ENCODE measurements around the gene GPAM. TPM values are rescaled to one million over a fixed set of nuclear protein-coding genes. Genes with fewer than 3 reads are reported as not detected.

GPAM gene
- polyA plus RNA-seq, 1 of the 3 experiments (the other 2 are of a cell fraction) = 2.1 TPM

DNA sequence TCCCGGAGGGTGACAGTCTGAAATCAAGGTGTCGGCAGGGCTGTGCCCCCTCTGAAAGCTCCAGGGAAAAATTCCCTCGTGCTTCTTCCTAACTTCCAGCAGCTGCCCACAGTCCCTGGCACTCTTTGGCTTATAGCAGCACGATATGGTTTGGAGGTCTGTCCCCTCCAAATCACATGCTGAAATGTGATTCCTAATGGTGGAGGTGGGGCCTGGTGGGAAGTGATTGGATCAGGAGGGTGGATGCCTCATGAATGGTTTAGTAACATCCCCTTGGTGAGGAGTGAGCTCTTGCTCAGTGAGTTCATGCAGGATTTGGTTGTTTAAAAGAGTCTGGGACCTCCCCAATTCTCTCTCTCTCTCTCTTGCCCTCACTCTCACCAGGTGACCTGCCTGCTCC, 51.1 kb downstream of the GPAM start:
- Histone ChIP-seq H4K20me1 (ENCODE audit: insufficient read depth) (no peaks in the 10 kb centered on the region), H3K4me1 (ENCODE audit: control insufficient read depth in 1 of 2, insufficient read depth in 2 of 2, low read depth in 1 of 2, low read length in 1 of 2) (peaks cover 0 to 14% of the 10 kb centered on the region in 2 experiments; a peak in 1 of 4 replicates), H2AFZ (ENCODE audit: low read depth) (no peak overlapping the region), H3K27me3 (ENCODE audit: insufficient read depth) (no peaks in the 10 kb centered on the region), H3K9me2 (no peaks in the 10 kb centered on the region), H3K4me3 (ENCODE audit: low read depth in 2 of 2, low read length in 1 of 2) (no peak overlapping the region), H3K4me2 (no peak overlapping the region), H3K79me2 (ENCODE audit: insufficient read depth) (no peaks in the 10 kb centered on the region), H3K36me3 (replicated peaks in 1 of 2; ENCODE audit: control insufficient read depth in 1 of 2, insufficient read depth in 2 of 2, low read length in 1 of 2) (no peaks in the 10 kb centered on the region), H3K27ac (ENCODE audit: low read depth in 2 of 2, low read length in 1 of 2) (no peak overlapping the region), H3F3A (replicated peaks; ENCODE audit: insufficient read depth) (no peaks in the 10 kb centered on the region), H3K9me3 (no peaks in the 10 kb centered on the region), H3K9ac (no peak overlapping the region)
- TF ChIP-seq JUND (IDR thresholded peaks at IDR 0.05) (no peak), NFIC (IDR thresholded peaks at IDR 0.05; ENCODE audit: borderline replicate concordance) (no peak), GABPA (IDR thresholded peaks at IDR 0.05; ENCODE audit: low read depth) (no peak), RFX5 (IDR thresholded peaks at IDR 0.05; ENCODE audit: low read length) (no peak), GATA2 (CRISPR knock-in tag; IDR thresholded peaks at IDR 0.05) (no peak)
- TF ChIP-seq, protein P1, sequence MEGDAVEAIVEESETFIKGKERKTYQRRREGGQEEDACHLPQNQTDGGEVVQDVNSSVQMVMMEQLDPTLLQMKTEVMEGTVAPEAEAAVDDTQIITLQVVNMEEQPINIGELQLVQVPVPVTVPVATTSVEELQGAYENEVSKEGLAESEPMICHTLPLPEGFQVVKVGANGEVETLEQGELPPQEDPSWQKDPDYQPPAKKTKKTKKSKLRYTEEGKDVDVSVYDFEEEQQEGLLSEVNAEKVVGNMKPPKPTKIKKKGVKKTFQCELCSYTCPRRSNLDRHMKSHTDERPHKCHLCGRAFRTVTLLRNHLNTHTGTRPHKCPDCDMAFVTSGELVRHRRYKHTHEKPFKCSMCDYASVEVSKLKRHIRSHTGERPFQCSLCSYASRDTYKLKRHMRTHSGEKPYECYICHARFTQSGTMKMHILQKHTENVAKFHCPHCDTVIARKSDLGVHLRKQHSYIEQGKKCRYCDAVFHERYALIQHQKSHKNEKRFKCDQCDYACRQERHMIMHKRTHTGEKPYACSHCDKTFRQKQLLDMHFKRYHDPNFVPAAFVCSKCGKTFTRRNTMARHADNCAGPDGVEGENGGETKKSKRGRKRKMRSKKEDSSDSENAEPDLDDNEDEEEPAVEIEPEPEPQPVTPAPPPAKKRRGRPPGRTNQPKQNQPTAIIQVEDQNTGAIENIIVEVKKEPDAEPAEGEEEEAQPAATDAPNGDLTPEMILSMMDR (IDR thresholded peaks at IDR 0.05) = no peak
- CTCF ChIA-PET = interaction anchor here (0.6 to 1.5 kb wide), 3 partner anchors 8 to 706 kb away, joined by 3 to 5 read pairs (median 3); no protein-coding TSS in a partner anchor
- POLR2A ChIA-PET = no interaction called here
- DNase-seq = no peak
- 17% methylated on average over 1 of the region's 4 CpGs for WGBS (ENCODE audit: low lambda C conversion rate)

DNA sequence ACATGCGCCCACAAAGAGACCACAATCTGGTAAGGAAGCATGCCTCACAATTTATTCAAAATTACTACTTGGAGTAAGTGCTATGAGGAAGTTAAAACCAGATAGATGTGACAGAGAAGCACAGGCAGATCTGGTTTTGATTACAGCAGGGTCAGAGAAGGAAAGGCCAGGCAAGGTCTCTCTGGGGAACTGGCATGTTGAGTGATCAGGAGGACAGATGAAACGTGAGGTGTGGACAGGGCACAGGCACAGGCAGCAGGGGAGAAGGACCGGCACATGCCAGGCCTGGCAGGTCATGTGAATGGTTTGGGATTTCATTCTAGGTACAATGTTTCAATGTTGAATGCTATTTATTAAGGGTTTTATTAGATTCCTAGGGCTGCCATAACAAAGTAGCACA, 51.6 kb downstream of the GPAM start:
- Histone ChIP-seq H2AFZ (ENCODE audit: low read depth) (no peak overlapping the region), H3K9ac (no peak overlapping the region), H3K9me3 (no peaks in the 10 kb centered on the region), H3K4me1 (ENCODE audit: control insufficient read depth in 1 of 2, insufficient read depth in 2 of 2, low read depth in 1 of 2, low read length in 1 of 2) (peaks cover 0 to 15% of the 10 kb centered on the region in 2 experiments; a peak in 1 of 4 replicates), H3K79me2 (ENCODE audit: insufficient read depth) (no peaks in the 10 kb centered on the region), H3K27ac (ENCODE audit: low read depth in 2 of 2, low read length in 1 of 2) (no peak overlapping the region), H4K20me1 (ENCODE audit: insufficient read depth) (no peaks in the 10 kb centered on the region), H3K27me3 (ENCODE audit: insufficient read depth) (no peaks in the 10 kb centered on the region), H3K4me2 (no peak overlapping the region), H3K9me2 (no peaks in the 10 kb centered on the region), H3K4me3 (ENCODE audit: low read depth in 2 of 2, low read length in 1 of 2) (no peak overlapping the region), H3K36me3 (replicated peaks in 1 of 2; ENCODE audit: control insufficient read depth in 1 of 2, insufficient read depth in 2 of 2, low read length in 1 of 2) (no peaks in the 10 kb centered on the region), H3F3A (replicated peaks; ENCODE audit: insufficient read depth) (no peaks in the 10 kb centered on the region)
- TF ChIP-seq USF2 (IDR thresholded peaks at IDR 0.05; ENCODE audit: borderline replicate concordance, low read depth, low read length) (no peak), MEF2A (IDR thresholded peaks at IDR 0.05; ENCODE audit: borderline replicate concordance, low read depth) (no peak), RAD21 (IDR thresholded peaks at IDR 0.05; ENCODE audit: low read length) (no peak), NRF1 (IDR thresholded peaks at IDR 0.05; ENCODE audit: low read depth, low read length) (no peak), IRF3 (IDR thresholded peaks at IDR 0.05; ENCODE audit: low read depth, low read length) (no peak), RCOR1 (IDR thresholded peaks at IDR 0.05; ENCODE audit: low read length) (no peak), GABPA (IDR thresholded peaks at IDR 0.05; ENCODE audit: low read depth) (no peak), YY1 (IDR thresholded peaks at IDR 0.05; ENCODE audit: low read depth) (no peak), FOXM1 (IDR thresholded peaks at IDR 0.05; ENCODE audit: low read depth) (no peak)
- 56% methylated on average over 3 of the region's 3 CpGs for WGBS (ENCODE audit: low lambda C conversion rate)
- POLR2A ChIA-PET = no interaction called here
- CTCF ChIA-PET = interaction anchor here (1.5 kb wide), 1 partner anchor 9 kb away, joined by 5 read pairs; no protein-coding TSS in a partner anchor
- DNase-seq = peak; percentile 35

Data from SK-N-SH (cell line).